Transverse colon (tissue), 4 donors: ENCODE data around the gene LYZL1. TPM values are rescaled to one million over a fixed set of nuclear protein-coding genes. Genes with fewer than 3 reads are reported as not detected.

Source experiments
- DNase-seq: peaks from one replicate; pipeline ENCODE4 v3.0.0-alpha.2; 2019
- H3K27ac ChIP-seq, 4 donors: fragments of 200-600 bp; sonication (generic); 2 replicates each; pipeline ENCODE4 v1.5.1; 2016 to 2018; ENCODE audit warnings: inconsistent platforms in 4 of 4
- H3K27me3 ChIP-seq: fragments of 200-600 bp; sonication (generic); 2 replicates; pipeline ENCODE4 v1.5.1; 2017; ENCODE audit warnings: inconsistent platforms
- H3K36me3 ChIP-seq, 4 donors: fragments of 200-600 bp; sonication (generic); 2 replicates each; pipeline ENCODE4 v1.5.1; 2017 to 2019; ENCODE audit warnings: inconsistent platforms in 4 of 4
- H3K4me1 ChIP-seq, 4 donors: fragments of 200-600 bp; sonication (generic); 2 replicates each; pipeline ENCODE4 v1.5.1; 2017 to 2020; ENCODE audit warnings: inconsistent platforms in 4 of 4
- H3K4me3 ChIP-seq, 4 donors: fragments of 200-600 bp; sonication (generic); 1 replicate in 1 of 4; 2 replicates in 3 of 4; pipeline versions ENCODE4 v1.5.1 to v1.6.1; 2017 to 2019; ENCODE audit warnings: inconsistent platforms in 4 of 4
- H3K9me3 ChIP-seq, 2 donors: fragments of 200-600 bp; sonication (generic); 2 replicates each; pipeline ENCODE4 v1.5.1; 2017 to 2019; ENCODE audit warnings: inconsistent platforms in 2 of 2
- CTCF ChIP-seq, 5 experiments: fragments of 200-600 bp in 3 of 5; fragments of 450-650 bp in 2 of 5; sonication (generic) in 3 of 5; IDR thresholded peaks; 1 replicate in 2 of 5; 2 replicates in 3 of 5; pipeline ENCODE4 v1.5.1; 2016 to 2017; ENCODE audit warnings: antibody characterized with exemption in 5 of 5, inconsistent platforms in 3 of 5, mild to moderate bottlenecking in 2 of 5, moderate library complexity in 1 of 5
- EP300 ChIP-seq: sonication (generic); formaldehyde crosslinking; IDR thresholded peaks from one replicate; pipeline ENCODE4 v1.6.1; 2017; ENCODE audit warnings: antibody characterized with exemption, low read depth
- POLR2A ChIP-seq: fragments of 450-650 bp; IDR thresholded peaks from one replicate; pipeline ENCODE4 v1.6.1; 2016; ENCODE audit warnings: antibody characterized with exemption, mild to moderate bottlenecking, moderate library complexity
- POLR2AphosphoS5 ChIP-seq, 3 donors: sonication (generic); formaldehyde crosslinking; IDR thresholded peaks; one replicate each; pipeline ENCODE4 v1.6.1; 2016; ENCODE audit warnings: antibody characterized with exemption in 3 of 3
- WGBS, 2 donors: methylation state at CpG; one replicate each; pipeline ENCODE4 v1.1.5; 2018; ENCODE audit warnings: low coverage in 1 of 2; 5-methylcytosine and 5-hydroxymethylcytosine counted together
- in situ Hi-C, 4 donors: fragments of 200-750 bp; cut with MboI; loops; one replicate each; pipeline versions ENCODE4 v1.15.0 to v1.15.1; 2017; ENCODE audit warnings: low sequenced_read_pairs in 3 of 4, low pct_ligation_motif_present in 1 of 4, low pct_unique_long_range_greater_than_20kb in 1 of 4
- intact Hi-C: fragments of 100-400 bp; cut with DNase I; formaldehyde crosslinking; loops from one replicate; pipeline ENCODE4 v1.15.1; 2023; ENCODE audit warnings: low total_unique reads
- total RNA-seq, 4 donors: library from RNA; depleted of rRNA; stranded (reverse); fragments of >200 nt; gene quantifications; one replicate each; pipeline ENCODE4 v1.1.0, GENCODE V29; 2016

The LYZL1 gene
- total RNA-seq, 4 donors from 2014 or later = not detected

- H3K27me3 ChIP-seq = no peaks in the 10 kb centered on the region
- WGBS, 2 donors = 86 to 100% methylated on average over 1 of the region's 1 CpG
- in situ Hi-C loops (no loop called here), intact Hi-C loops (no loop called here)
- DNase-seq = no peak
- H3K4me3 ChIP-seq = no peak overlapping the region
- no peak overlapping the region for H3K27ac ChIP-seq
- no peaks in the 10 kb centered on the region for H3K4me1 ChIP-seq
- no peaks in the 10 kb centered on the region for H3K9me3 ChIP-seq
- no peaks in the 10 kb centered on the region for H3K36me3 ChIP-seq
- TF ChIP-seq POLR2A = no peak
- no peak for TF ChIP-seq CTCF (IDR thresholded peaks at IDR 0.05)
Measured at GRCh38 chr10:29246449-29246848, 42.4 kb upstream of the LYZL1 start.

GRCh38 chr10:29248158-29248557, 40.7 kb upstream of the LYZL1 start:
- TF ChIP-seq CTCF (IDR thresholded peaks at IDR 0.05) (no peak), POLR2AphosphoS5 (IDR thresholded peaks at IDR 0.05) (no peak)
- Histone ChIP-seq H3K4me3 (no peak overlapping the region), H3K4me1 (no peaks in the 10 kb centered on the region), H3K36me3 (no peaks in the 10 kb centered on the region), H3K9me3 (no peaks in the 10 kb centered on the region), H3K27ac (no peak overlapping the region), H3K27me3 (no peaks in the 10 kb centered on the region)
- intact Hi-C loops = no loop called here
- DNase-seq = no peak
- in situ Hi-C loops = no loop called here

DNA sequence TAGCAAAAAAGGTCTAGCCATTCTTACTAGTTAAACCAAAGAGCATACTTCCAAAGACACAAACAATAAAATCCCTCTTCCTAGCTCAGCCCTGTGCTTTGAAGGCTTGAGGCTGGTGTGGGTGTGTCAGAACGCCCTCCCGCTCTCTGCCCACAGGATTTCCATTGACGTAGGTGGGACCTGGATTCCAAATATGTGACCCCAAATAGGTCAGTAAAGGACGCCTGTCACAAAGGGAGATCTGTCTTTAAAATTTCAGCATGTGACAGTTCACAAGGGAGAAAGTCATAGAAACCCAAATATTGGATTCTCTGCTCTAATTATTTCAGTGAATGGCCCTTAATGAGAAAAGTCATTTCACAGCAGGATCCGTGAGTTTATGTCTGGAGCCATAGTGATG, 39.9 kb upstream of the LYZL1 start:
- no peak for DNase-seq
- WGBS, 2 donors = 49 to 67% methylated on average over 5 of the region's 5 CpGs
- intact Hi-C loops (no loop called here), in situ Hi-C loops (no loop called here)
- Histone ChIP-seq H3K9me3 (no peaks in the 10 kb centered on the region), H3K4me3 (no peak overlapping the region), H3K4me1 (no peaks in the 10 kb centered on the region), H3K27me3 (no peaks in the 10 kb centered on the region), H3K36me3 (no peaks in the 10 kb centered on the region), H3K27ac (no peak overlapping the region)
- TF ChIP-seq CTCF (IDR thresholded peaks at IDR 0.05) (no peak), POLR2A (no peak), EP300 (no peak), POLR2AphosphoS5 (IDR thresholded peaks at IDR 0.05) (no peak)

DNA sequence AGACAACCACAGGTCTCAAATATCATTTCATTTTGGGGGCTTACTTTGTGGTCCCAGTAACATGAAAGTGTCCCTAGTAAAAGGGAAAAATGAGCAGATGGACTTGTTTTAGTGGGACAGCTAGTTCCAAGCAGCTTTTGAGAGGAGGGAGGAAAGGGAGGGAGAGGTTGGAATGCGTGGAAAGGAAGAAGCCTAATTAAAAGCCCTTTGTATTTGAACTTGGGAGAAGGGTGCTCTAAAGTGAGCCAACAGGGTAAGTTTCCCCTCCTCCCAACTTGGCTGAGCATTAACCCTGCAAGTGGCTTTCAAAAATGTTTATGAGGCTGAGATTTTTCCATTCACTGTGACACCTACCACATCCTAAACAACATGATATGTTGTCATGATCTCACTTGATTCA, 38.8 kb upstream of the LYZL1 start:
- intact Hi-C loops (no loop called here), in situ Hi-C loops (no loop called here)
- no peaks in the 10 kb centered on the region for H3K27me3 ChIP-seq
- no peaks in the 10 kb centered on the region for H3K4me1 ChIP-seq
- no peak overlapping the region for H3K4me3 ChIP-seq
- TF ChIP-seq CTCF (IDR thresholded peaks at IDR 0.05) = no peak
- TF ChIP-seq POLR2A = no peak
- no peak for TF ChIP-seq EP300
- TF ChIP-seq POLR2AphosphoS5 (IDR thresholded peaks at IDR 0.05) = no peak
- H3K27ac ChIP-seq = no peak overlapping the region
- WGBS, 2 donors = 43 to 55% methylated on average over 1 of the region's 1 CpG
- no peaks in the 10 kb centered on the region for H3K9me3 ChIP-seq
- no peak for DNase-seq
- H3K36me3 ChIP-seq = no peaks in the 10 kb centered on the region
